OCI-LY3 (cell line): ENCODE results near the gene IMPG1.

Experiments used
- CTCF ChIP-seq: fragments of 200-600, 300-600 bp; sonication (generic); IDR thresholded peaks from 2 replicates; pipeline ENCODE4 v1.5.1; 2014; ENCODE audit warnings: antibody characterized with exemption, low read length, low read depth
- EZH2phosphoT487 ChIP-seq: fragments of 200-600 bp; shearing (Covaris generic); IDR thresholded peaks from 2 replicates; pipeline ENCODE4 v1.6.1; 2018; ENCODE audit warnings: antibody characterized with exemption, mixed run types, low read depth

GRCh38 chr6:75876152-75876551 is 196.3 kb downstream of the IMPG1 start:
- TF ChIP-seq CTCF = no peak
- no peak for TF ChIP-seq EZH2phosphoT487
